ENCODE measurements around the gene ALDH1A3.

ALDH1A3 gene

GRCh38 chr15:100934726-100935125 lies 55.1 kb downstream of the ALDH1A3 start:
- TF ChIP-seq, protein P1, sequence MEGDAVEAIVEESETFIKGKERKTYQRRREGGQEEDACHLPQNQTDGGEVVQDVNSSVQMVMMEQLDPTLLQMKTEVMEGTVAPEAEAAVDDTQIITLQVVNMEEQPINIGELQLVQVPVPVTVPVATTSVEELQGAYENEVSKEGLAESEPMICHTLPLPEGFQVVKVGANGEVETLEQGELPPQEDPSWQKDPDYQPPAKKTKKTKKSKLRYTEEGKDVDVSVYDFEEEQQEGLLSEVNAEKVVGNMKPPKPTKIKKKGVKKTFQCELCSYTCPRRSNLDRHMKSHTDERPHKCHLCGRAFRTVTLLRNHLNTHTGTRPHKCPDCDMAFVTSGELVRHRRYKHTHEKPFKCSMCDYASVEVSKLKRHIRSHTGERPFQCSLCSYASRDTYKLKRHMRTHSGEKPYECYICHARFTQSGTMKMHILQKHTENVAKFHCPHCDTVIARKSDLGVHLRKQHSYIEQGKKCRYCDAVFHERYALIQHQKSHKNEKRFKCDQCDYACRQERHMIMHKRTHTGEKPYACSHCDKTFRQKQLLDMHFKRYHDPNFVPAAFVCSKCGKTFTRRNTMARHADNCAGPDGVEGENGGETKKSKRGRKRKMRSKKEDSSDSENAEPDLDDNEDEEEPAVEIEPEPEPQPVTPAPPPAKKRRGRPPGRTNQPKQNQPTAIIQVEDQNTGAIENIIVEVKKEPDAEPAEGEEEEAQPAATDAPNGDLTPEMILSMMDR (IDR thresholded peaks at IDR 0.05; ENCODE audit: insufficient read depth, low read depth, low read length, missing control alignments) = no peak
- DNase-seq (ENCODE audit: low read depth) = no peak
- no peak overlapping the region for H3K4me3 ChIP-seq (ENCODE audit: low read length)

GRCh38 chr15:100937171-100937570 lies 57.5 kb downstream of the ALDH1A3 start:
- DNase-seq (ENCODE audit: low read depth) = no peak
- TF ChIP-seq, protein P1 (IDR thresholded peaks at IDR 0.05; ENCODE audit: insufficient read depth, low read depth, low read length, missing control alignments) = no peak
- no peak overlapping the region for H3K4me3 ChIP-seq (ENCODE audit: low read length)

DNA sequence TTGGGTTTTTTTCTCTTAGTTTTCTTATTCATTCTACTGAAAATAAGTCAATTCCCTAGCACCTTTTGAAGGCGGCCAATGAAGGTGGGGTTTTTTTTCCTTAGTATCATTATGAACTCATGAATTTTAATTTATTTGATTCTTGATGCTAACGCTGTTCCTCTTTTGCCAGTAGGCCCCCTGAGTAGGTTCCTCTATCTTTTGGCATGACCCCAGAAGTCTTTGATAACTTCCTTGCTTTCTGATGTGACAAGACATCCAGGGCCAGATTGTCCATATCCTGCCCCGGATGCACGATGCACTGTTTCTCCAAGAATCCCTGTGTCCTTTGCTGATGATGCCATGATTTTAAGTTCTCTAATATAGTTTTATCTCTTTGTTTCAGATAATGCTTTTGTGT lies 60.2 kb downstream of the ALDH1A3 start:
- TF ChIP-seq, protein P1 (IDR thresholded peaks at IDR 0.05; ENCODE audit: insufficient read depth, low read depth, low read length, missing control alignments) = no peak
- no peak overlapping the region for H3K4me3 ChIP-seq (ENCODE audit: low read length)
- no peak for DNase-seq (ENCODE audit: low read depth)

GRCh38 chr15:100940767-100941379 lies 61.2 kb downstream of the ALDH1A3 start:
- H3K4me3 ChIP-seq (ENCODE audit: low read length) = no peak overlapping the region
- no peak for DNase-seq (ENCODE audit: low read depth)
- TF ChIP-seq, protein P1 (IDR thresholded peaks at IDR 0.05; ENCODE audit: insufficient read depth, low read depth, low read length, missing control alignments) = no peak

DNA sequence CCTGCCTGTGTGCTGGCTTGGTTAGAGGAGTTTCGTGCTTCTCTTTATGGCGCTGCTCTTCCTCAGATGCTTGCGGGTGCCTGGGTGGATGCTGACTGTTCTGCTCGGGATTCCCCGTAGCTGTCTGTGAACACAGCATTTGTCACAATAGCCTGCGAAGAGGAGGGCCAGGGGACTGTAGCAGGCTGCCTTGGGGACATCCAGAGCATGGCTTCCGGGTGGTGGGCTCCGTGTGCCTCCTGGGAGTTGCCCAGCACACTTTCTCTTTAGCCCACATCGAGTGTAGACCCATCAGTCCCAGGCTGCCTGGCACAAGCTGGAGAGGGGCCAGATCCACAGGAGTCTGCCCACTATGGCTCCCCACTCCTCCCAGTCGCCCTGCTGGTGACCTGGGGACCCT lies 61.9 kb downstream of the ALDH1A3 start:
- DNase-seq (ENCODE audit: low read depth) = no peak
- TF ChIP-seq, protein P1 (IDR thresholded peaks at IDR 0.05; ENCODE audit: insufficient read depth, low read depth, low read length, missing control alignments) = no peak

DNA sequence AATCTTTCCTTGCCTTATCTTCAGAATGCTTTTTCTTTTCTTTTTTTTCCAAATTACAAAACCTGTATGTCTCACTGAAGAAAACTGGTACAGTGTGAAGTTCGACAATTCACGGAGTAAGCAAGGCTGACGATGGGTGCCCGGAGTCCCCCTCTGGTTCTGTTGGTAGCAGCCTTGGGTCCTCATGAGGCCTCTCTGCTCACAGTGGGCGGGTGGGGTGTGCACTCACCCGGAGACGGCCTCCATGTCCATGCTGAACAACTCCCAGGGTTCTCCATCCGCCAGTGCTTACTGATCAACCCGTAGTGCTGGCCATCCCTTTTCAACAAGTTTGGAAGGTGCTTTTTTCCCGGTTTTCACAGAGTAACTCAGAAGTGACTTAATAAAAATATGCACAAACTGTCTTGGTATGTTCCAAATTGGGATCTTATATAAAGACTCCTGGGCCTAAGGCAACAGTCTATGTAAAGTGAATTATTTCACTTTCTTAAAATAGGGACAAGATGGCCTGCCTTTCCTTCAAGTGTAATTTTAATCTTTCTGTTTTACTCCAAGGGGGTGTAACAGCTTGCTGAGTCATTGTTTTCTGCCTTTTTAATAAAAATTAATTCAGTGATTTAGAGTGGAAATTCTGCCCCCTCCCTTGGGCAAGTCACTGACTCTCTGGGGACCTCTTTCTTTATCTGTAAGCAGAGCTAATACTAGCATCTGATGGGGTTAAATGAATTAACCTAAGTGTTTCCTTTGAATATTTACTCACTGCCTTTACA lies 63.2 kb downstream of the ALDH1A3 start:
- H3K4me3 ChIP-seq (ENCODE audit: low read length) = no peak overlapping the region
- DNase-seq (ENCODE audit: low read depth) = no peak
- TF ChIP-seq, protein P1 (IDR thresholded peaks at IDR 0.05; ENCODE audit: insufficient read depth, low read depth, low read length, missing control alignments) = no peak

More for the DNA sequence above, 61.9 kb downstream of the ALDH1A3 start:
- no peak overlapping the region for H3K4me3 ChIP-seq (ENCODE audit: low read length)

All from epithelial cell of esophagus (primary cell).